ENCODE measurements around the gene RNF130.

The RNF130 gene

GRCh38 chr5:179920175-179920574, 151.4 kb downstream of the RNF130 start:
- no peak for DNase-seq

GRCh38 chr5:179919487-179920060, 152.0 kb downstream of the RNF130 start:
- no peak for DNase-seq

- DNase-seq: no peak
These were observed 152.6 kb downstream of the RNF130 start for GRCh38 chr5:179918742-179919486.

GRCh38 chr5:179916523-179916922, 155.0 kb downstream of the RNF130 start:
- no peak for DNase-seq

GRCh38 chr5:179915406-179915935, 156.1 kb downstream of the RNF130 start:
- no peak for DNase-seq

- peak in 2 of 51 donors; percentile 3 to 13 for DNase-seq
These were observed 157.4 kb downstream of the RNF130 start for GRCh38 chr5:179914032-179914755.

- no peak for DNase-seq
These were observed 158.1 kb downstream of the RNF130 start for GRCh38 chr5:179913461-179913860.

- DNase-seq: peak in 16 of 51 donors; percentile 10 to 57 (median 32)
These were observed 158.6 kb downstream of the RNF130 start for GRCh38 chr5:179912951-179913350.

GRCh38 chr5:179912386-179912785, 159.2 kb downstream of the RNF130 start:
- DNase-seq: no peak

GRCh38 chr5:179909224-179909623, 162.3 kb downstream of the RNF130 start:
- no peak for DNase-seq

- no peak for DNase-seq
These were observed 163.0 kb downstream of the RNF130 start for GRCh38 chr5:179908528-179908927.

- DNase-seq: peak in 43 of 51 donors; percentile 17 to 83 (median 50)
These were observed 163.8 kb downstream of the RNF130 start, which contains the start of gene TBC1D9B for GRCh38 chr5:179907556-179908324. TSS of gene TBC1D9B (minus strand) at chr5:179907897. CDS start at chr5:179907821, 76 bp downstream.

GRCh38 chr5:179906795-179907555, 164.6 kb downstream of the RNF130 start:
- DNase-seq: peak in 8 of 51 donors; percentile 8 to 45 (median 33)

GRCh38 chr5:179906294-179906794, 165.2 kb downstream of the RNF130 start:
- no peak for DNase-seq

GRCh38 chr5:179905161-179905560, 166.4 kb downstream of the RNF130 start:
- DNase-seq: no peak

Measured in hypothalamus (tissue), 51 donors.